HG03280 (cell line): ENCODE data around the gene ABRAXAS1.

Experiments used
- ATAC-seq: cut with Tn5 transposase; IDR thresholded peaks from one replicate; pipeline ENCODE4 v1.9.1; 2021; ENCODE audit warnings: mild to moderate bottlenecking, moderate library complexity; ENCODE audit not compliant: unreplicated experiment

ABRAXAS1 gene

GRCh38 chr4:83454686-83455085 lies 30.2 kb downstream of the ABRAXAS1 start:
- no peak for ATAC-seq

DNA sequence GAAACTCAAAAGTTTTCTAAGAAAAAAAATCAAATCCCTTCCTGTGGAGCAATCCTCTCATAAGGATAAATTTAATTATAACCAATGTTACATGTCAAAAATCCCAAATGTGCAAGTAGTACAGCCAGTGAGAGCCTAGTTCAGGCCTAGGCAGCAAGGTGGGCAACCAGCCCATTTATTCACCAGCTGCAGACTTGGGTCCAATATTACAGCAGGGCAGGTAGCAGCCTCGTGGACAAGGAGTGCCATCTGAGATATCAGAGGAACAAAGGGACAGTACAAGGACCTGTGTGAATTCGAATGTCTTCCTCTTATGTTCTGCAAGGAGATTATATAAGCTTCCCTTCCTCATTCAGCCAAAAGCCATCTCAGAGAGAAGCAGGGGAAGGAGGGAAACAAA lies 35.9 kb downstream of the ABRAXAS1 start:
- ATAC-seq = no peak

DNA sequence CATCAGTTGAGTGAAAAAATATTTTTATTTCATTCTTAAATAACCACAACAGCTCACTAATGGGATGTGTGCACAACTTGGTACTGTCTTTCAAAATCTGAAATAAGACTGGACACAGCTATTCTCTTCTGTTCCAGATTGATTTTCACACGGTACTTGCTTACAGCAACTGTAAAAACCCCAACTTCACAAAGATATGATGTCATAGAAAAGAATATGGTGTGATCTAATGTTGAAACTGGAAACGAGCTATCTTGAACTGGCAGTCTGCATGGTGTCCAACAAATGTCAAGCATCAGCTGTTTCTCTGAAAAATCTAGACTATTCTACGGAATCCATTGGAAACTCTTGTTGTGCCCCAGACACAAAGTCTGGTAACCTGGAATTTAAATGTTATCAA lies 44.0 kb downstream of the ABRAXAS1 start:
- no peak for ATAC-seq

GRCh38 chr4:83440148-83440814 lies 44.6 kb downstream of the ABRAXAS1 start:
- no peak for ATAC-seq

- no peak for ATAC-seq
These were observed 46.2 kb downstream of the ABRAXAS1 start for GRCh38 chr4:83438719-83439118.

DNA sequence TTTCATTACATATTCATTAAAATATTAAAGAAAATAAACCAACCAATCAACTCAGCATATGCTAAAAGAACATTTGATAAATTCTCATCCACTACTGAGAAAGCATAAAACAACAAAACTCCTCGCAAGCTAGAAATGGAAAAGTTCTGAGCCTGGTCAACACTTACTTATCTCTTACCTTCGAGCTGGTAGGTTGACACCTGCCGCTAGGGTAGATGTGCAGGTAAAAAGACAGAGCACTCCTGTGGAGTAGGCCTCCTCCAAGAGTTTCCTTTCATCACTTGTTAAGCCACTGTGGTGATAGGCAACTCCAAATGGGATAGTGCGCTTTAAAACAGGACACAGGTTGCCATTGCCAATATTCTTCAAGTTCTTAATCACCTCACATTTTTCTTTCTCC lies 48.2 kb downstream of the ABRAXAS1 start:
- ATAC-seq = no peak

- ATAC-seq = no peak
These were observed 53.7 kb downstream of the ABRAXAS1 start for GRCh38 chr4:83431200-83431599.

- no peak for ATAC-seq
These were observed 66.7 kb downstream of the ABRAXAS1 start for GRCh38 chr4:83418211-83418610.

GRCh38 chr4:83417566-83417965 lies 67.3 kb downstream of the ABRAXAS1 start:
- no peak for ATAC-seq

DNA sequence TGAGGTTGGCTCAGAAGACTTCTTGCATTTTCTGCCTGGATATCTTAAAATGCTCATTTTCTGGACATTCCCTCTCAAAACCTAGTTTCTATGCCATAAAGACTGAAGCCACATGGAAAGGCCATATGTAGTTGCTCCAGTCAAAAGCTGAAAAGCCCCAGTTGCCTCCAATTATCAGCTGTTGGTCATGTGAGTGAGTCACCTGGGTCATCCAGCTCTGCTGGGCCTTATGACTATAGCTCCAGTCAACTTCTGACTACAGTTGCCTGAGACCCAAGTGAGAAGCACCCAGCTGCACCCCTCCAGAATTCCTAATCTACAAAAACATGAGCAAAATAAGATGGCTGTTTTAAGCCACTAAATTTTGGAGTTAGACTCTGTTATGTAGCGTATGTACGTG lies 71.2 kb downstream of the ABRAXAS1 start:
- no peak for ATAC-seq
